Activated CD8-positive, alpha-beta memory T cell treated with anti-CD3 and anti-CD28 coated beads, Interleukin-2, amount 50 U/mL, for 24 hours (primary cell): ENCODE data around the gene FAM83E.
"Not testable (repeated sequence)": the region's sequence is repeated elsewhere in the genome, so short reads cannot be mapped to it uniquely, and the experiment has no call there.

Source experiments
- DNase-seq: peaks from one replicate; pipeline ENCODE4 v3.0.0-alpha.2; 2020; ENCODE audit errors: extremely low read depth

The FAM83E gene

GRCh38 chr19:48611872-48612271 lies 3.0 kb downstream of the FAM83E start:
- DNase-seq: no peak

- no peak for DNase-seq
Measured at GRCh38 chr19:48609571-48610108, 5.2 kb downstream of the FAM83E start.

- no peak for DNase-seq
Measured at GRCh38 chr19:48608798-48609263, 6.0 kb downstream of the FAM83E start.

GRCh38 chr19:48607359-48607755 lies 7.5 kb downstream of the FAM83E start:
- DNase-seq: no peak

- no peak for DNase-seq
Measured at GRCh38 chr19:48606463-48607358, 8.2 kb downstream of the FAM83E start, which contains the start of gene SPACA4. Gene SPACA4 (plus strand): TSS chr19:48606742. CDS start chr19:48606979, 237 bp downstream.

GRCh38 chr19:48603850-48604249 lies 11.0 kb downstream of the FAM83E start:
- no peak for DNase-seq

- no peak for DNase-seq
Measured at GRCh38 chr19:48603449-48603848, 11.4 kb downstream of the FAM83E start.

GRCh38 chr19:48603001-48603400 lies 11.9 kb downstream of the FAM83E start:
- no peak for DNase-seq

- no peak for DNase-seq
Measured at GRCh38 chr19:48600679-48601417, 14.0 kb downstream of the FAM83E start.

- DNase-seq: no peak
Measured at GRCh38 chr19:48598996-48599700, 15.7 kb downstream of the FAM83E start.

- no peak for DNase-seq
Measured at GRCh38 chr19:48596679-48597465, 18.0 kb downstream of the FAM83E start.

- no peak for DNase-seq
Measured at GRCh38 chr19:48596237-48596636, 18.6 kb downstream of the FAM83E start.

- DNase-seq: no peak
Measured at GRCh38 chr19:48595833-48596232, 19.0 kb downstream of the FAM83E start.

GRCh38 chr19:48595171-48595570 lies 19.7 kb downstream of the FAM83E start:
- DNase-seq: no peak

- no peak for DNase-seq
Measured at GRCh38 chr19:48591021-48591420, 23.9 kb downstream of the FAM83E start.

GRCh38 chr19:48588670-48589401 lies 26.0 kb downstream of the FAM83E start:
- DNase-seq: peak; percentile 65

- DNase-seq: no peak
Measured at GRCh38 chr19:48587387-48587786, 27.5 kb downstream of the FAM83E start.

GRCh38 chr19:48582168-48582567 lies 32.7 kb downstream of the FAM83E start:
- no peak for DNase-seq

GRCh38 chr19:48578891-48579290 lies 36.0 kb downstream of the FAM83E start:
- DNase-seq: no peak

GRCh38 chr19:48577908-48578307 lies 37.0 kb downstream of the FAM83E start:
- DNase-seq: not testable (repeated sequence)
